GM12872 (cell line): ENCODE measurements around the gene DNAH17.

Source experiments
- CTCF ChIP-seq: IDR thresholded peaks from 3 replicates; pipeline ENCODE4 v1.5.1; 2011; ENCODE audit warnings: low read depth, mild to moderate bottlenecking, low read length, moderate library complexity; ENCODE audit not compliant: insufficient read depth

Gene DNAH17

GRCh38 chr17:78618264-78619066, 41.3 kb upstream of the DNAH17 start:
- TF ChIP-seq CTCF: no peak

GRCh38 chr17:78617511-78618061, 40.4 kb upstream of the DNAH17 start:
- TF ChIP-seq CTCF: no peak

GRCh38 chr17:78616946-78617345, 39.8 kb upstream of the DNAH17 start:
- no peak for TF ChIP-seq CTCF

- TF ChIP-seq CTCF: no peak
These were observed 38.4 kb upstream of the DNAH17 start for GRCh38 chr17:78615631-78616030.

- no peak for TF ChIP-seq CTCF
These were observed 36.2 kb upstream of the DNAH17 start for GRCh38 chr17:78613416-78613815.

GRCh38 chr17:78611607-78612006, 34.4 kb upstream of the DNAH17 start:
- no peak for TF ChIP-seq CTCF

- no peak for TF ChIP-seq CTCF
These were observed 33.8 kb upstream of the DNAH17 start for GRCh38 chr17:78610951-78611511.
